Mucosa of stomach (tissue), 1 donor: ENCODE results near the gene WDR81.
"Not testable (repeated sequence)": the region's sequence is repeated elsewhere in the genome, so short reads cannot be mapped to it uniquely, and the experiment has no call there.

Experiments used
- H3K27me3 ChIP-seq: one replicate; pipeline ENCODE4 v1.7.0; 2013; ENCODE audit warnings: mild to moderate bottlenecking, low read length; ENCODE audit not compliant: control insufficient read depth, insufficient read depth
- H3K36me3 ChIP-seq: one replicate; pipeline ENCODE4 v1.7.0; 2013; ENCODE audit warnings: low read length; ENCODE audit not compliant: control insufficient read depth, insufficient read depth
- H3K4me1 ChIP-seq: one replicate; pipeline ENCODE4 v1.7.0; 2013; ENCODE audit warnings: mild to moderate bottlenecking, low read length; ENCODE audit not compliant: control insufficient read depth, insufficient read depth
- H3K4me3 ChIP-seq: one replicate; pipeline ENCODE4 v1.7.0; 2013; ENCODE audit warnings: low read length
- H3K9ac ChIP-seq: one replicate; pipeline ENCODE4 v1.7.0; 2013; ENCODE audit warnings: mild to moderate bottlenecking, low read length, moderate library complexity
- H3K9me3 ChIP-seq: one replicate; pipeline ENCODE4 v1.7.0; 2013; ENCODE audit warnings: mild to moderate bottlenecking, low read length, moderate library complexity; ENCODE audit not compliant: control insufficient read depth
- donor health status: Pancreatic carcinoma.

The WDR81 gene

DNA sequence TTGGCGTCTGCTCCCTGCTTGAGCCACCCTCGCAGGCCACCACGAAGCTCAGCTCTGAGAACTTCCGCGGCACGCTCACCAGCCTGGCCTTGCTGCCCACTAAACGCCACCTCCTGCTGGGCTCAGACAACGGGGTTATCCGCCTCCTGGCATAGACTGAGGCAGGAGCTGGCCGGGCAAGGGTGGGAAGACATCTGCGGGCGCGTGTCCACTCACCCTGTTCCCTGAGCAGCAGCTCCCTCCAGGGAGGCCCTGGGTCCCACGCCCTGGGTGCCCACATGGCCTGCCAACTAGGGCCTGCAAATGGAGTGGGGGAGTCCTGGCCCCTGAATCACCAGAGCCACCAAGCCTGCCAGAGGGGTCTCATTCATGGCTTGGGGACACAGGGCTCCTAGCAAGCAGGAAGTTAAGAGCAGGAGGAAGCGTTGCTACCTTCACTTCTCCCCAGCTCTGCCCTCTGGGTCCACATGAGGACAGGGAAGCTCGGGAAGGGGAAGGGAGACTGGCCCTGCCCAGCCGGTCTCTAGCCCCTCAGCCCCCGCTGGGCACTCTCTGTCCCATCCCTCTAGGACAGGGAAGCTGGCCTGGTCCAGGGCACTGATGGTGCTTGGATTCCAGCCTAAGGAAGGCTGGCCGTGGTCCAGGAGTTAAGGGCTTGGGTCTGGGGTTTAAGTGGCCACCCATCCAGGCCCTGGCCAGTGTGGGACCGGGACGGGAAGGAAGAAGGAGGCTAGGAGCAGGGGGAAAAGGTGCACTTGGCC lies 13.2 kb downstream of the WDR81 start:
- H3K4me1 ChIP-seq = no peaks in the 10 kb centered on the region
- H3K36me3 ChIP-seq = no peaks in the 10 kb centered on the region
- no peaks in the 10 kb centered on the region for H3K27me3 ChIP-seq
- no peaks in the 10 kb centered on the region for H3K9me3 ChIP-seq
- H3K9ac ChIP-seq = no peak overlapping the region
- no peak overlapping the region for H3K4me3 ChIP-seq

GRCh38 chr17:1741899-1742298 lies 17.4 kb downstream of the WDR81 start:
- not testable (repeated sequence) for H3K9ac ChIP-seq, H3K4me1 ChIP-seq

GRCh38 chr17:1742371-1743087 lies 18.0 kb downstream of the WDR81 start, which contains the start of gene SERPINF2:
Gene SERPINF2, plus strand, starts transcription at chr17:1742871. Its CDS starts 2,125 bp downstream, at chr17:1744996.
- H3K36me3 ChIP-seq = no peaks in the 10 kb centered on the region
- H3K4me3 ChIP-seq = no peak within 1 kb of the TSS

More at GRCh38 chr17:1741899-1742298, 17.4 kb downstream of the WDR81 start:
- not testable (repeated sequence) for H3K36me3 ChIP-seq, H3K9me3 ChIP-seq, H3K4me3 ChIP-seq, H3K27me3 ChIP-seq

GRCh38 chr17:1743088-1743439 lies 18.6 kb downstream of the WDR81 start:
- no peaks in the 10 kb centered on the region for H3K27me3 ChIP-seq
- H3K9me3 ChIP-seq = no peaks in the 10 kb centered on the region
- H3K9ac ChIP-seq = no peak overlapping the region
- H3K4me1 ChIP-seq = peaks cover 6% of the 10 kb centered on the region
- H3K36me3 ChIP-seq = no peaks in the 10 kb centered on the region
- H3K4me3 ChIP-seq = no peak overlapping the region

More at GRCh38 chr17:1742371-1743087, 18.0 kb downstream of the WDR81 start, which contains the start of gene SERPINF2:
- no peaks in the 10 kb centered on the region for H3K27me3 ChIP-seq
- peaks cover 6% of the 10 kb centered on the region for H3K4me1 ChIP-seq
- no peak within 1 kb of the TSS for H3K9ac ChIP-seq
- no peaks in the 10 kb centered on the region for H3K9me3 ChIP-seq

DNA sequence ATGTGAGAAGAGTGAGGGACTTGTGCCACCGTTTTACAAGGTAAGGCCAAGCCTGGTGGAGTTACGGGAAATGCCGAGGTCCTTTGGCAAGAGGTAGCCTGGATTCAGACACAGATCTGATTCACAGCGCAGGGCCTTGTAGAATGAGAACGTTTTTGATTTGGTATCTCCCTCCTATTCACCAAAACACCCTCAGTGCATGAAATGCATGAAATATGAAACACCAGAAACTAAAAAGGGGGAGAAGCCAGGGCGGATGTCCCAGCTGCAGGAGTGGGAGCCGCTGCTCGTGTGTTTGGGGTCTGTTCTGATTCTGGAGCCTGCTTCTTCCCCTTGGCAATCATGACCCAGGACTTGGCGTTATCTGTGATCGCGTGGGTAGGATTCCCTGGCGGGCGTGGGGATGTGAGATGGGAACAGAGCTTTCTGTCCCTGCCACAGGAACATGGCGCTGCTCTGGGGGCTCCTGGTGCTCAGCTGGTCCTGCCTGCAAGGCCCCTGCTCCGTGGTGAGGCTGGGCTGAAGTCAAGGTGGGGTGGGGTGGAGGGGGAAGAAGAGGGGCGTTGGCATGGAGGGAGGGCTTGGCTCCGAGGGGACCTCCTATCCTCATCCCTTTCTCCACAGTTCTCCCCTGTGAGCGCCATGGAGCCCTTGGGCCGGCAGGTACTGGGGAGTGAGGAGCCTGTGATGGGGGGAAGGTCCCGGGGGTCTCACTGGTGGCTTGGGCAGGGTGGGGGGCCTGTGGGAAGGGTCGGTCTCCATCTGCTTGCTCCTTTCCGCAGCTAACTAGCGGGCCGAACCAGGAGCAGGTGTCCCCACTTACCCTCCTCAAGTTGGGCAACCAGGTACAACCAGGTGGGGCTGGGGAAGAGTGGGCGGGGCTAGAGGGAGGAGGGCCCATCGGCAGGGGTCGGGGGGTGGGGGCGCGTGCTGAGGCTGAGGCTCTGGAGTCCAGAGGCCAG lies 20.3 kb downstream of the WDR81 start:
- Histone ChIP-seq H3K4me1 (peaks cover 6% of the 10 kb centered on the region), H3K9ac (no peak overlapping the region), H3K36me3 (no peaks in the 10 kb centered on the region), H3K27me3 (no peaks in the 10 kb centered on the region), H3K4me3 (no peak overlapping the region), H3K9me3 (no peaks in the 10 kb centered on the region)

- Histone ChIP-seq H3K4me1 (peaks cover 6% of the 10 kb centered on the region), H3K4me3 (no peak overlapping the region), H3K9ac (no peak overlapping the region)
Observed at GRCh38 chr17:1745513-1746020, 21.1 kb downstream of the WDR81 start.

DNA sequence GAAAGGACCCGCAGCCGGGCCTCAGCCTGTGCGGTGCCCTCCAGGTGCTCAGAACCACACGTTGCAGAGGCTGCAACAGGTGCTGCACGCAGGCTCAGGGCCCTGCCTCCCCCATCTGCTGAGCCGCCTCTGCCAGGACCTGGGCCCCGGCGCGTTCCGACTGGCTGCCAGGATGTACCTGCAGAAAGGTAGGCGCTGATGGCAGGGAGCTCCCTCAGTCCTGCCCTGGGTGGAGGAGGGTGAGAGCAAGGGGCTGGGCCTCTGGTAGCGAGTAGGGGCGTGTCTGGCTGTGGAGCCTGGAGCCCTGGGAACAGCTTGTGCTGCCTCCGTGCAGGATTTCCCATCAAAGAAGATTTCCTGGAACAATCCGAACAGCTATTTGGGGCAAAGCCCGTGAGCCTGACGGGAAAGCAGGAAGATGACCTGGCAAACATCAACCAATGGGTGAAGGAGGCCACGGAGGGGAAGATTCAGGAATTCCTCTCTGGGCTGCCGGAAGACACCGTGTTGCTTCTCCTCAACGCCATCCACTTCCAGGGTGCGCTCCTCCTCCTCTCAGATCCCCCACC lies 22.6 kb downstream of the WDR81 start:
- H3K4me1 ChIP-seq = peaks cover 7% of the 10 kb centered on the region
- H3K27me3 ChIP-seq = no peaks in the 10 kb centered on the region
- no peaks in the 10 kb centered on the region for H3K36me3 ChIP-seq
- H3K9ac ChIP-seq = no peak overlapping the region
- H3K4me3 ChIP-seq = no peak overlapping the region
- H3K9me3 ChIP-seq = no peaks in the 10 kb centered on the region

More at GRCh38 chr17:1745513-1746020, 21.1 kb downstream of the WDR81 start:
- Histone ChIP-seq H3K9me3 (no peaks in the 10 kb centered on the region), H3K27me3 (no peaks in the 10 kb centered on the region), H3K36me3 (no peaks in the 10 kb centered on the region)

DNA sequence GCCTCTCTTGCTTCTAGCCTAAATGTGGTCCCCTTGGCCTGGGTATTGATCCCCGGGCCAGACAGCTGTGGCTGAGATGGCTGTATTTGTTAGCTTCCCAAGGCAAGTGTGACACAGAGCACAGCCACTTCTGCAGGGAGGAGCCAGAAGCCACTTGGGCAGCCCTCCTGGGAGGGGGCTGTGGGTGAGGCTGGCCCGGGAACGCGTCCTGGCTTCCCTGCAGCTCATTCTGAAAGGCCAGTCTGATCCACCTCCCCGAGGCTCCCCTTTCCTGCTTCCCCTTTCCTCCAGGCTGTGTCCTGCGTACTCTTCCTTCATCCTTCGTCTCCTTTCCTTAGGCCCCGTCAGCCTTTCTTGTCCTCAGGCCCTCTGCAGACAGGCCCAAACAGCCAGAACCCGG lies 26.1 kb downstream of the WDR81 start:
- no peak overlapping the region for H3K4me3 ChIP-seq
- H3K9ac ChIP-seq = no peak overlapping the region
- H3K9me3 ChIP-seq = no peaks in the 10 kb centered on the region
- H3K4me1 ChIP-seq = peaks cover 11% of the 10 kb centered on the region
- no peaks in the 10 kb centered on the region for H3K36me3 ChIP-seq
- peaks cover 5% of the 10 kb centered on the region for H3K27me3 ChIP-seq

DNA sequence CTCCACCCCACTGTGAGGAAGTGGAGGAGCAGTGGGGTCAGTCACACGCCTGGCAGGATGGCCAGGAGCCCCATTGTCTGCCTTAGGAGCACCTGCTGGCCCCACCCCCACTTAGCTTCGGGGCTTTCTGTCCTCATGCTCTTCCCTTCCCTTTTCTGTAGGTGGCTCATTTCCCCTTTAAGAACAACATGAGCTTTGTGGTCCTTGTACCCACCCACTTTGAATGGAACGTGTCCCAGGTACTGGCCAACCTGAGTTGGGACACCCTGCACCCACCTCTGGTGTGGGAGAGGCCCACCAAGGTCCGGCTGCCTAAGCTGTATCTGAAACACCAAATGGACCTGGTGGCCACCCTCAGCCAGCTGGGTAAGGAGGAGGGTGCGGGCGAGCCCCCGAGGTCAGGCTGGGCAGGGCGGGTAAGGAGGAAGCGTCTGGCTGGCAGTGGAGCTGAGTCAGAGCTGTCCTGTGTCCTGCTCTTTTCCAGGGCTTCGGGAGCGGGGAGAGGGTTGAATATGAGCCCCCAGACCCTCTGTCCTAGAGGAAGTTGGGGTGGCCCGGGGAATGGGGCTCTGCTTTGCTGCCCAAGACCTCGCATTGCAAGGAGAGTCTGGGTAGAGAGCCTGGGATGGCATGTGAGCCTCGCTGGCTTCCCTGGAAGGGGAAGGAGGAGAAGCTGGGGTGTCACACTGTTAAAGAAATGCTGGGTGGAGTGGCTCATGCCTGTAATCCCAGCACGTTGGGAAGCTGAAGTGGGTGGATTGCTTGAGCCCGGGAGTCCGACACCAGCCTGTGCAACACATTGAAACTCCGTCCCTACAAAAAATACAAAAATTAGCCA lies 28.1 kb downstream of the WDR81 start:
- H3K9me3 ChIP-seq = no peaks in the 10 kb centered on the region
- no peaks in the 10 kb centered on the region for H3K36me3 ChIP-seq
- peaks cover 6% of the 10 kb centered on the region for H3K4me1 ChIP-seq
- no peak overlapping the region for H3K4me3 ChIP-seq
- H3K9ac ChIP-seq = no peak overlapping the region
- H3K27me3 ChIP-seq = peaks cover 5% of the 10 kb centered on the region

GRCh38 chr17:1753767-1754429 lies 29.4 kb downstream of the WDR81 start:
- Histone ChIP-seq H3K36me3 (no peaks in the 10 kb centered on the region), H3K27me3 (peaks cover 5% of the 10 kb centered on the region)

More at GRCh38 chr17:1753767-1754429, 29.4 kb downstream of the WDR81 start:
- H3K4me3 ChIP-seq = no peak overlapping the region
- peaks cover 6% of the 10 kb centered on the region for H3K4me1 ChIP-seq
- no peaks in the 10 kb centered on the region for H3K9me3 ChIP-seq
- H3K9ac ChIP-seq = no peak overlapping the region
